Activated naive CD4-positive, alpha-beta T cell treated with anti-CD3 and anti-CD28 coated beads, Interleukin-2, amount 50 U/mL, for 72 hours (primary cell): ENCODE results near the gene TEC. TPM values are rescaled to one million over a fixed set of nuclear protein-coding genes. Genes with fewer than 3 reads are reported as not detected.
"Not testable (repeated sequence)": the region's sequence is repeated elsewhere in the genome, so short reads cannot be mapped to it uniquely, and the experiment has no call there.

Experiments
- ATAC-seq, 2 donors: fragments of 150-1000 bp; cut with Tn5 transposase; 2 replicates each; pipeline ENCODE4 v1.10.0; 2021; ENCODE audit warnings: mild to moderate bottlenecking in 2 of 2, moderate library complexity in 2 of 2
- DNase-seq, 2 donors: peaks; one replicate each; pipeline ENCODE4 v3.0.0; 2021 to 2022; ENCODE audit warnings: low spot score in 2 of 2
- H3K27ac Mint-ChIP-seq, 2 donors: one replicate each; pipeline ENCODE4 v1.8.0; 2022; ENCODE audit warnings: mild to moderate bottlenecking in 2 of 2, mixed read lengths in 2 of 2
- H3K36me3 Mint-ChIP-seq, 2 donors: one replicate each; pipeline ENCODE4 v1.8.0; 2022; ENCODE audit warnings: mixed read lengths in 2 of 2
- H3K9me3 Mint-ChIP-seq, 2 donors: one replicate each; pipeline ENCODE4 v1.8.0; 2022; ENCODE audit warnings: mixed read lengths in 2 of 2
- total RNA-seq, 2 donors: library from RNA; stranded (reverse); gene quantifications; one replicate each; pipeline ENCODE4 v1.2.3, GENCODE V29; 2022

Gene TEC
- total RNA-seq, 2 donors from 2014 or later, result 4.3 to 8.3 TPM

DNA sequence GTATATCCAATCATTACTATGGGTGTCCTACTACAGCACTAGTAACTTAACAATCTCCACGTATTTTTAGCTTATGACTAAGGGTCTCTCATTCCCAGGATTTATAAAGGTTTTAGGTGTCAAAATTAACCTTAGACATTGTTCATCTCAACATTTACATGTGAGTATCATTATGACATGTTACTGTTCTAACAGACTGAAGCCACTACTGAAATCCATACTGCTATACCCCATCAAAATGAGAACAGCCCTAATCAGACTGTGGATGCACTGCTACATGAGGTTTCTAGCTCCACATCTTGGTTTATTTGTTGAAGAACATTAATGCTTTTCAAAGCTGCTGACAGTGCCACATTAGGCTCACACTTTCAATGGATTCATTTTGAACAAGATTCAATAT, 100.0 kb downstream of the TEC start:
- ATAC-seq (peak in 1 of 2 donors; percentile 58), DNase-seq (no peak)
- H3K9me3 Mint-ChIP-seq, result no peaks in the 10 kb centered on the region
- no peak overlapping the region for H3K27ac Mint-ChIP-seq
- peaks cover 0 to 16% of the 10 kb centered on the region in 2 donors for H3K36me3 Mint-ChIP-seq

GRCh38 chr4:48167538-48168263, 101.9 kb downstream of the TEC start:
- ATAC-seq (peak; percentile 74 to 87), DNase-seq (no peak)
- Mint-ChIP-seq H3K9me3 (no peaks in the 10 kb centered on the region), H3K27ac (no peak overlapping the region), H3K36me3 (peaks cover 0 to 16% of the 10 kb centered on the region in 2 donors)

GRCh38 chr4:48164561-48164960, 105.1 kb downstream of the TEC start:
- ATAC-seq, H3K9me3 Mint-ChIP-seq: not testable (repeated sequence)
- peaks cover 0 to 23% of the 10 kb centered on the region in 2 donors for H3K36me3 Mint-ChIP-seq

GRCh38 chr4:48163746-48164145, 105.9 kb downstream of the TEC start:
- peaks cover 5 to 29% of the 10 kb centered on the region in 2 donors for H3K36me3 Mint-ChIP-seq
- H3K27ac Mint-ChIP-seq, result no peak overlapping the region
- peaks cover 3 to 4% of the 10 kb centered on the region in 2 donors for H3K9me3 Mint-ChIP-seq
- ATAC-seq (no peak), DNase-seq (no peak)

More at GRCh38 chr4:48164561-48164960, 105.1 kb downstream of the TEC start:
- not testable (repeated sequence) for H3K27ac Mint-ChIP-seq, DNase-seq

GRCh38 chr4:48162162-48162561, 107.5 kb downstream of the TEC start:
- DNase-seq (no peak), ATAC-seq (peak; percentile 65 to 84)
- Mint-ChIP-seq H3K36me3 (peaks cover 18 to 35% of the 10 kb centered on the region in 2 donors), H3K9me3 (peaks cover 6 to 8% of the 10 kb centered on the region in 2 donors), H3K27ac (peak overlapping the region in 1 of 2 donors; percentile 61)

GRCh38 chr4:48157271-48157670, 112.4 kb downstream of the TEC start:
- ATAC-seq, result no peak
- H3K27ac Mint-ChIP-seq, result no peak overlapping the region
- H3K9me3 Mint-ChIP-seq, result peaks cover 10 to 19% of the 10 kb centered on the region in 2 donors
- peaks cover 45 to 66% of the 10 kb centered on the region in 2 donors for H3K36me3 Mint-ChIP-seq
- no peak for DNase-seq

GRCh38 chr4:48156423-48156822, 113.2 kb downstream of the TEC start:
- H3K9me3 Mint-ChIP-seq, result peaks cover 10 to 19% of the 10 kb centered on the region in 2 donors
- DNase-seq (no peak), ATAC-seq (no peak)
- peaks cover 45 to 66% of the 10 kb centered on the region in 2 donors for H3K36me3 Mint-ChIP-seq
- H3K27ac Mint-ChIP-seq, result no peak overlapping the region

GRCh38 chr4:48153791-48154550, 115.7 kb downstream of the TEC start:
- Mint-ChIP-seq H3K27ac (no peak overlapping the region), H3K36me3 (peaks cover 42 to 55% of the 10 kb centered on the region in 2 donors), H3K9me3 (peaks cover 8 to 16% of the 10 kb centered on the region in 2 donors)
- ATAC-seq, result peak; percentile 26 to 28
- no peak for DNase-seq

GRCh38 chr4:48152259-48152658, 117.4 kb downstream of the TEC start:
- no peak for DNase-seq
- no peak for ATAC-seq
- Mint-ChIP-seq H3K27ac (no peak overlapping the region), H3K9me3 (peaks cover 4 to 12% of the 10 kb centered on the region in 2 donors), H3K36me3 (peaks cover 28 to 42% of the 10 kb centered on the region in 2 donors)

- no peak for DNase-seq
- H3K36me3 Mint-ChIP-seq, result peaks cover 13 to 18% of the 10 kb centered on the region in 2 donors
- peak in 1 of 2 donors; percentile 58 for ATAC-seq
- no peak overlapping the region for H3K27ac Mint-ChIP-seq
- H3K9me3 Mint-ChIP-seq, result peaks cover 4 to 6% of the 10 kb centered on the region in 2 donors
Measured at GRCh38 chr4:48149827-48150370, 119.7 kb downstream of the TEC start.

DNA sequence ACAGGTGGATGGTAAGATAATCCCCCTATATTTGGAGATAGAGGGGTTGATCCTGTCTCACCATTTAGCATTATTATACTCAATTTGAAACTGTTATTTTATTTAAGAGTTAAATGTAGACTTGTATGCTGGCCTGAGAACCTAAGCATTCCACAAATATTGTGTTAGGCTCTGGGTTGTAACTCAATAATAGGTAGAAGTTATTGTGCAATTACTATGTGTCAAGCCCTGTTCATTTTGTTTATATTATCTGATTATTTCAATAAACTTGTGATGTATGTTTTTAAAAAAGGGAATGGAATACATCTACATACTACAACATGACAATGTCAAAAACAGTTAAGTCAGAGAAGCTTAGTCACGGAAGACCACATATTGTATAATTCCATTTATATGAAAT, 122.0 kb downstream of the TEC start:
- ATAC-seq (no peak), DNase-seq (no peak)
- Mint-ChIP-seq H3K9me3 (no peaks in the 10 kb centered on the region), H3K27ac (no peak overlapping the region), H3K36me3 (no peaks in the 10 kb centered on the region)

GRCh38 chr4:48141048-48141447, 128.6 kb downstream of the TEC start:
- no peaks in the 10 kb centered on the region for H3K9me3 Mint-ChIP-seq
- peaks cover 0 to 17% of the 10 kb centered on the region in 2 donors for H3K36me3 Mint-ChIP-seq
- no peak overlapping the region for H3K27ac Mint-ChIP-seq
- ATAC-seq, result peak; percentile 47 to 51
- DNase-seq, result no peak

DNA sequence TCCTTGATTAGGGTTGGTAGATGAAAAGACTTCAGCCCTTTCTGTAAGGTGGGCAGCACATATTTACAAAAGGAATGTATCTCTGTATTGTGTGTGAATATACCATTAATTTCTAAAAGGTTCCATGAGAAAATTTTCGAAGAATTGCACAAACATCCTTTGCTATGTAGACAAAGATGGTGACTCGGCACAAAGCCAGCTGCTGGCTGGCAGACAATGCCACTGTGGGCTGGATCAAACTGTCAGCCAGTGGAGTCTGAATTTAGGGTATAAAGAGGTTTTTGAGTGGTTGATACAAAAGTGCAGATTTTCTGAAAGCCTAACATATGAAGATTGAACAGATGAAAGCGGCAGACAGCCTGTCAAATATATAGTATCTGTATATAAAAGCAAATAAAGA, 129.9 kb downstream of the TEC start:
- no peaks in the 10 kb centered on the region for H3K9me3 Mint-ChIP-seq
- H3K27ac Mint-ChIP-seq, result peak overlapping the region; percentile 87 to 98
- DNase-seq (no peak), ATAC-seq (no peak)
- peaks cover 0 to 28% of the 10 kb centered on the region in 2 donors for H3K36me3 Mint-ChIP-seq

DNA sequence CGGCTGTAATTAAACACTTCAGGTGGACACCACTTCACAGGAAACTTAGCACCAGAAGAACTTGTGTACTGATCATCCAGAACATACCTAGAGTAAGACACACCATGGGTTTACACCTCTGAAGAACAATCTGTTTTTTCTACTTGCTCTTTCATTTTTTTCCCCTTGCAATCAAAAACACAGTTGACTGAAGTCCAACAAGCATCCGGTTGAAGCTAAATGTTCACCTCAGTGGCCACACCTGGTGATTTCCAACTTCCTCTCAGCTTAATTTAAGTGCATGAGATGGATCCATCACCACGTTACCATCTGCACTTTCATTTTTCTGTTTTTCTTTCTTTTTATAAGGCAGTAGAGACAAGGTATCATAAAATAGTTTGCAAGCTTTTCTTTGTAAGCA, 130.7 kb downstream of the TEC start:
- ATAC-seq (peak; percentile 44 to 46), DNase-seq (no peak)
- Mint-ChIP-seq H3K9me3 (no peaks in the 10 kb centered on the region), H3K36me3 (peaks cover 2 to 33% of the 10 kb centered on the region in 2 donors), H3K27ac (peak overlapping the region; percentile 87 to 98)

DNA sequence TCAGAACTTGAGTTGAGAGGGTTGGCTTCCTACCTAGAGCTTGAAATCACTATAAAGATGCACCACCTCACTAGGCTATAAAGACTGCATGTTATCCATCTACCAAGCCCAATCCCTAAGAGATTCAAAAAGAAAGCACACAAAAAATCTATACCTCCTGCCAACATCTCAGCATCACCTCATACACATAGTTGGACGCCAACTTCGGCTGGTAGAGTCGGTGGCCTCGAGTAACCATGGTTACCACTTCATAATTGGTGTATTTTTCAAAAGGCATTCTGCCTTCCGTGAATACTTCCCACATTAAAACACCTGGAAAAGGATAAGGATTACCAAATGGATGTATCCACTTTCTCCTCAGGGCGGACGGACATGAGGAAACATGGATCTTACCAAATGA, 131.1 kb downstream of the TEC start:
- ATAC-seq (no peak), DNase-seq (no peak)
- Mint-ChIP-seq H3K9me3 (no peaks in the 10 kb centered on the region), H3K27ac (peak overlapping the region; percentile 87 to 98), H3K36me3 (peaks cover 6 to 37% of the 10 kb centered on the region in 2 donors)

- peak overlapping the region; percentile 87 to 98 for H3K27ac Mint-ChIP-seq
- DNase-seq (no peak), ATAC-seq (peak; percentile 48 to 49)
- H3K36me3 Mint-ChIP-seq, result peaks cover 6 to 40% of the 10 kb centered on the region in 2 donors
- H3K9me3 Mint-ChIP-seq, result no peaks in the 10 kb centered on the region
Measured at GRCh38 chr4:48137846-48138245, 131.8 kb downstream of the TEC start.

DNA sequence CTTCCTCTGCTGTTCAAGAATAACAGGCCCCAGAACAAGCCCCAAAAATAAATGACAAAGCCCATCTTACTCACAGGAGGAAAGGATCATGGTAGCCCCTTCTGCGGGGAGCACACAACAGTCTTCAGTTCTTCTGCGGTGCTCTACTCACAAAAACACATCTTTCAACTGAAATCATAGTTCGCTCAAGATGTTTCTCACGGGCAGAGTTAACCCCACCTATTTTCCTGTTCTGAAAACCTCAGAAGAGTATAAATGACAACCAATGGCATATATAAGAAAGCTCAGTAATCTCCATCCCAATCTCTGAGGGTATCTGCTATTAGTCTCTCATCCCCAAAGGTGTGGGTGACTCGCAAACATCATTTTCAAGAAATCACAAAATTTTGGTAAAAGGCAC, 135.6 kb downstream of the TEC start, which contains the start of gene TXK:
Gene TXK, minus strand, starts transcription at position 170 of the 400 bp plus-strand sequence. Its CDS starts 80 bp downstream, at position 90.
- peak; percentile 39 to 56 for ATAC-seq
- H3K9me3 Mint-ChIP-seq, result no peaks in the 10 kb centered on the region
- DNase-seq, result no peak
- peak within 1 kb of the TSS; percentile 94 to 97 for H3K27ac Mint-ChIP-seq
- peaks cover 6 to 58% of the 10 kb centered on the region in 2 donors for H3K36me3 Mint-ChIP-seq
